Stimulated activated CD8-positive, alpha-beta memory T cell treated with anti-CD3 and anti-CD28 coated beads, Interleukin-4, amount 100 ng/mL, for 24 hours (primary cell): ENCODE data around the gene SLC35F5.
"Not testable (repeated sequence)": the region's sequence is repeated elsewhere in the genome, so short reads cannot be mapped to it uniquely, and the experiment has no call there.

Experiments used
- DNase-seq: peaks from one replicate; pipeline ENCODE4 v3.0.0-alpha.2; 2020; ENCODE audit warnings: low read depth

Gene SLC35F5

GRCh38 chr2:113755835-113756354 is 547 bp downstream of the SLC35F5 start:
- DNase-seq = peak; percentile 19

GRCh38 chr2:113755035-113755834 is 1.2 kb downstream of the SLC35F5 start:
- no peak for DNase-seq

GRCh38 chr2:113754160-113754559 is 2.3 kb downstream of the SLC35F5 start:
- DNase-seq = no peak

- DNase-seq = no peak
Measured at GRCh38 chr2:113750385-113750784, 6.1 kb downstream of the SLC35F5 start.

- DNase-seq = no peak
Measured at GRCh38 chr2:113741091-113741490, 15.4 kb downstream of the SLC35F5 start.

GRCh38 chr2:113739849-113740248 is 16.6 kb downstream of the SLC35F5 start:
- no peak for DNase-seq

GRCh38 chr2:113734185-113734584 is 22.3 kb downstream of the SLC35F5 start:
- no peak for DNase-seq

- no peak for DNase-seq
Measured at GRCh38 chr2:113724010-113724409, 32.4 kb downstream of the SLC35F5 start.

- no peak for DNase-seq
Measured at GRCh38 chr2:113723411-113723810, 33.0 kb downstream of the SLC35F5 start.

- no peak for DNase-seq
Measured at GRCh38 chr2:113720167-113720566, 36.3 kb downstream of the SLC35F5 start.

GRCh38 chr2:113716291-113716690 is 40.2 kb downstream of the SLC35F5 start:
- DNase-seq = no peak

- no peak for DNase-seq
Measured at GRCh38 chr2:113712941-113713340, 43.5 kb downstream of the SLC35F5 start.

GRCh38 chr2:113711851-113712250 is 44.6 kb downstream of the SLC35F5 start:
- no peak for DNase-seq

GRCh38 chr2:113709022-113709421 is 47.4 kb downstream of the SLC35F5 start:
- DNase-seq = no peak

- DNase-seq = no peak
Measured at GRCh38 chr2:113707106-113707505, 49.3 kb downstream of the SLC35F5 start.

- DNase-seq = no peak
Measured at GRCh38 chr2:113705982-113706523, 50.4 kb downstream of the SLC35F5 start.

GRCh38 chr2:113704300-113704993 is 52.0 kb downstream of the SLC35F5 start:
- not testable (repeated sequence) for DNase-seq

GRCh38 chr2:113703386-113704299 is 52.8 kb downstream of the SLC35F5 start:
- DNase-seq = no peak

GRCh38 chr2:113700186-113700841 is 56.1 kb downstream of the SLC35F5 start:
- peak; percentile 26 for DNase-seq

GRCh38 chr2:113698892-113699447 is 57.5 kb downstream of the SLC35F5 start:
- no peak for DNase-seq

- not testable (repeated sequence) for DNase-seq
Measured at GRCh38 chr2:113698251-113698650, 58.2 kb downstream of the SLC35F5 start.
